Neural crest cell (in vitro differentiated cells): Measurements from ENCODE around the gene TMEM223. TPM values are rescaled to one million over a fixed set of nuclear protein-coding genes. Genes with fewer than 3 reads are reported as not detected.
A peak's percentile ranks its signal among the peaks of the same experiment; 100 is the strongest.

Experiments used
- DNase-seq: peaks from one replicate; pipeline ENCODE4 v3.0.0; 2021; ENCODE audit warnings: low read depth, mixed read lengths, low spot score
- H3K27ac Mint-ChIP-seq: one replicate; pipeline ENCODE4 v1.8.0; 2021; ENCODE audit warnings: mild to moderate bottlenecking, mixed read lengths; ENCODE audit not compliant: unreplicated experiment
- H3K27me3 Mint-ChIP-seq: 2 replicates; pipeline ENCODE4 v1.8.0; 2021; ENCODE audit warnings: low read depth, mild to moderate bottlenecking, mixed read lengths
- H3K36me3 Mint-ChIP-seq: 2 replicates; pipeline ENCODE4 v1.8.0; 2021; ENCODE audit warnings: low read depth, mild to moderate bottlenecking, mixed read lengths
- H3K4me1 Mint-ChIP-seq: 2 replicates; pipeline ENCODE4 v1.8.0; 2021; ENCODE audit warnings: mixed read lengths
- H3K4me3 Mint-ChIP-seq: one replicate; pipeline ENCODE4 v1.8.0; 2021; ENCODE audit warnings: mild to moderate bottlenecking, mixed read lengths
- H3K9me3 Mint-ChIP-seq: 2 replicates; pipeline ENCODE4 v1.8.0; 2021; ENCODE audit warnings: mixed read lengths
- CTCF ChIP-seq: fragments of 200-600 bp; sonication (generic); conservative IDR thresholded peaks from 2 replicates; pipeline ENCODE4 v1.5.0; 2021; ENCODE audit warnings: antibody characterized with exemption, mild to moderate bottlenecking
- total RNA-seq: library from RNA; stranded (reverse); gene quantifications from 2 replicates; pipeline ENCODE4 v1.2.1, GENCODE V29; 2021

Gene TMEM223
- total RNA-seq, 1 donor from 2014 or later, result 20.4 TPM

DNA sequence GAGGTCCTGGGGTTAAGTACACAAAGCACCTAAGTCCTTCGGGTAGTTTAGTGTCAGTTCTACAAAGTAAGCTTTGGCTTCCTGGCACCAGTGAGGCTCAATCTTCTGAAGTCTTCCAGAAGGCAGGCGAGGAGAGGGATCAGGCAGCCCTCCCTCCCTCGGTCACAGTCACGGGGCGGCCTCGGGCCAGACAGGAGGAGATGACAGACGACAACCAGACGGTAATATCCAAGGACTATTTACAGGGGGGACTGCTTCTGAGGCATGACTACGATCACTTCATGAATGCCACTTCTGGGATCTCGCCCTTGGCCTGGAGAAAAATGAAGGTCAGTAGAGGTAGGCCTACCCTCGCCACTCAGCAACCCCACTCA lies 383 bp upstream of the TMEM223 start:
- no peaks in the 10 kb centered on the region for H3K9me3 Mint-ChIP-seq
- H3K36me3 Mint-ChIP-seq, result peaks cover 11% of the 10 kb centered on the region
- H3K27ac Mint-ChIP-seq, result peak overlapping the region; percentile 51
- H3K27me3 Mint-ChIP-seq, result no peaks in the 10 kb centered on the region
- H3K4me1 Mint-ChIP-seq, result peaks cover 42% of the 10 kb centered on the region
- no peak for DNase-seq
- no peak for TF ChIP-seq CTCF
- peak overlapping the region; percentile 97 for H3K4me3 Mint-ChIP-seq

DNA sequence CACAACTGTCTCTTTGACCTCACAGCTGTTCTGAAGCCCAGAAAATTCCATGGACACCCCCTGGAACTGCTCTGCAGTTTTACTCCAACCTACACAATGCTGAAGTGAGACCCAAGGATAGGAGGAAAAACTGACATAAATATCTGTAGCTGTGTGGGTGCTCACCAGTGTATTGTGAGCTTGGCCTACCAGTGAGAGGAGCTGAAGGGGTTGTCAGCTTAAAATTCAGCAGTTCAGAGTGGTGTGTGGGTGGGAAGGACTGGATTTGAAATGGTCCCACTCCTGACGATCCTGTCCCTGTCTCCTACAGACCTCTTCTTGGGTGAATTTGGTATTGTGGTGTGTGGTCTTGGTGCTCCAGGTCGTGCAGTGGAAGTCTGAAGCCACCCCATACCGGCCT lies 2.2 kb downstream of the TMEM223 start:
- no peak for TF ChIP-seq CTCF
- Mint-ChIP-seq H3K4me1 (peaks cover 52% of the 10 kb centered on the region), H3K4me3 (peak overlapping the region; percentile 97), H3K36me3 (peaks cover 6% of the 10 kb centered on the region), H3K9me3 (no peaks in the 10 kb centered on the region), H3K27me3 (no peaks in the 10 kb centered on the region), H3K27ac (no peak overlapping the region)
- DNase-seq, result no peak

DNA sequence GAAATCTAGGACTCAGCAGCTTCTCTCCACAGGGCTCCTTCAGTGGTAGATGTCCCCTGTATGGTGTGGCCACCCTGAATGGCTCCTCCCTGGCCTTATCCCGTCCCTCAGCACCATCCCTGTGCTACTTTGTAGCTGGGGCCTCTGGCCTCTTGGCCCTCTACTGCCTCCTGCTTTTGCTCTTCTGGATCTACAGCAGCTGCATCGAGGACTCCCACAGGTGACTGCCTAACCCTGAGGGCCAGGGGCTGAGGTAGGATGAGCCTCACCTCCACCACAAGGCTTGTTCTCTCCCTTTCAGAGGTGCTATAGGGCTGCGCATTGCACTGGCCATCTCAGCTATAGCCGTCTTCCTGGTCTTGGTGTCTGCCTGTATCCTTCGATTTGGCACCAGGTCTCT lies 2.8 kb downstream of the TMEM223 start:
- TF ChIP-seq CTCF, result no peak
- H3K27me3 Mint-ChIP-seq, result no peaks in the 10 kb centered on the region
- no peak overlapping the region for H3K27ac Mint-ChIP-seq

GRCh38 chr11:62787005-62787759 lies 4.6 kb downstream of the TMEM223 start, which contains the start of gene TMEM179B:
TMEM179B (plus strand) TSS chr11:62787402; CDS start chr11:62787432, 30 bp downstream.
- peak within 1 kb of the TSS; percentile 97 for H3K4me3 Mint-ChIP-seq
- H3K27me3 Mint-ChIP-seq, result no peaks in the 10 kb centered on the region
- DNase-seq, result peak; percentile 94
- peaks cover 18% of the 10 kb centered on the region for H3K36me3 Mint-ChIP-seq
- H3K9me3 Mint-ChIP-seq, result no peaks in the 10 kb centered on the region
- peak within 1 kb of the TSS; percentile 96 for H3K27ac Mint-ChIP-seq
- H3K4me1 Mint-ChIP-seq, result peaks cover 47% of the 10 kb centered on the region
- TF ChIP-seq CTCF, result peak; percentile 23

More for the DNA sequence above, 2.8 kb downstream of the TMEM223 start:
- peaks cover 52% of the 10 kb centered on the region for H3K4me1 Mint-ChIP-seq
- peaks cover 6% of the 10 kb centered on the region for H3K36me3 Mint-ChIP-seq
- no peaks in the 10 kb centered on the region for H3K9me3 Mint-ChIP-seq
- DNase-seq, result no peak
- H3K4me3 Mint-ChIP-seq, result peak overlapping the region; percentile 97

DNA sequence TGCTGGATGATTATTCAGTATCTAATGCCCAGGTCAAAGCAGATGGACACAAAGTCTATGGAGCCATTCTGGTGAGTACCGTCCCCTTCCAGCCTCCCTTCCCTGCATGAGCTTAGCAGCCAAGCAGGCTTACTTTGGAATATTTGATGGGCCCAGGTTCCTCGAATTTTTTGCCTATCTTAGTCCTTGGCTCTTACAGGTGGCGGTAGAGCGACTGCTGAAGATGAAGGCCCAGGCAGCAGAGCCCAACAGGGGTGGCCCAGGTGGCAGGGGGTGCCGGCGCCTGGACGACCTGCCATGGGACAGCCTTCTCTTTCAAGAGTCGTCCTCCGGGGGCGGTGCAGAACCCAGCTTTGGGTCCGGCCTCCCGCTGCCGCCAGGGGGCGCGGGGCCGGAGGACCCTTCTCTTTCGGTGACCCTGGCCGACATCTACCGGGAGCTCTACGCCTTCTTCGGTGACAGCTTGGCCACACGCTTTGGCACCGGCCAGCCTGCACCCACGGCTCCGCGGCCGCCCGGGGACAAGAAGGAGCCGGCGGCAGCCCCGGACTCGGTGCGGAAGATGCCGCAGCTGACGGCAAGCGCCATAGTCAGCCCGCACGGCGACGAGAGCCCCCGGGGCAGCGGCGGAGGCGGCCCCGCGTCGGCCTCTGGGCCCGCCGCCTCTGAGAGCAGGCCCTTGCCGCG lies 5.3 kb downstream of the TMEM223 start:
- Mint-ChIP-seq H3K27ac (no peak overlapping the region), H3K9me3 (no peaks in the 10 kb centered on the region), H3K4me1 (peaks cover 44% of the 10 kb centered on the region), H3K27me3 (no peaks in the 10 kb centered on the region), H3K36me3 (peaks cover 15% of the 10 kb centered on the region), H3K4me3 (peak overlapping the region; percentile 81)
- peak; percentile 90 for TF ChIP-seq CTCF
- DNase-seq, result peak; percentile 91
